Panc1 (cell line): ENCODE data around the gene KIF21A. TPM values are rescaled to one million over a fixed set of nuclear protein-coding genes. Genes with fewer than 3 reads are reported as not detected.

ENCODE experiments used
- ATAC-seq: fragments of 200-7000 bp; cut with Tn5 transposase; 2 replicates; pipeline ENCODE4 v1.9.1; 2020; ENCODE audit warnings: mild to moderate bottlenecking, moderate library complexity
- BruUV-seq: library from RNA; stranded (reverse); fragments of 400-500 nt; replicated peaks from 2 replicates; lab custom pipeline; 2021; lab: Mats Ljungman, UMichigan
- CTCF ChIA-PET: fragments of 300-600 bp; sonication (Branson Sonifier 250); formaldehyde crosslinking; loops from one replicate; lab custom pipeline; 2022; ENCODE audit warnings: antibody characterized with exemption; lab: Charles Lee
- POLR2A ChIA-PET: fragments of 300-600 bp; sonication (Branson Sonifier 250); formaldehyde crosslinking; loops from one replicate; lab custom pipeline; 2022; ENCODE audit warnings: antibody characterized with exemption; lab: Charles Lee
- DNase-seq: peaks from one replicate; pipeline ENCODE4 v3.0.0-alpha.2; 2010; ENCODE audit warnings: low read depth, low spot score
- H3K27ac ChIP-seq: 2 replicates; pipeline ENCODE4 v1.5.1; 2011; ENCODE audit warnings: mild to moderate bottlenecking, low read length, inconsistent platforms
- H3K27me3 ChIP-seq: fragments of 200-500 bp; sonication (Bioruptor generic); 2 replicates; pipeline ENCODE4 v1.6.0; 2014; ENCODE audit warnings: low read length, inconsistent platforms; ENCODE audit not compliant: control insufficient read depth, insufficient read depth
- H3K36me3 ChIP-seq: fragments of 200-500 bp; sonication (Bioruptor generic); 2 replicates; pipeline ENCODE4 v1.5.1; 2014; ENCODE audit warnings: inconsistent platforms, mild to moderate bottlenecking, low read length, moderate library complexity; ENCODE audit not compliant: control insufficient read depth, insufficient read depth
- H3K4me1 ChIP-seq: 2 replicates; pipeline ENCODE4 v1.5.1; 2011; ENCODE audit warnings: inconsistent platforms, mild to moderate bottlenecking, low read length, moderate library complexity; ENCODE audit not compliant: control insufficient read depth, insufficient read depth
- H3K4me3 ChIP-seq, 2 experiments: 2 replicates each; pipeline ENCODE4 v1.5.1; 2011 to 2012; ENCODE audit warnings: low read depth in 2 of 2, low read length in 2 of 2, mild to moderate bottlenecking in 2 of 2, inconsistent platforms in 1 of 2, moderate library complexity in 1 of 2
- H3K9me3 ChIP-seq: fragments of 200-500 bp; sonication (Bioruptor generic); 2 replicates; pipeline ENCODE4 v1.5.1; 2014; ENCODE audit warnings: low read depth, mild to moderate bottlenecking, inconsistent platforms, low read length, moderate library complexity; ENCODE audit not compliant: control insufficient read depth, insufficient read depth
- POLR2AphosphoS5 ChIP-seq: IDR thresholded peaks from 2 replicates; pipeline ENCODE4 v1.6.1; 2012; ENCODE audit warnings: mild to moderate bottlenecking, low read depth, low read length, moderate library complexity
- SIN3A ChIP-seq: IDR thresholded peaks from 2 replicates; pipeline ENCODE4 v1.6.1; 2012; ENCODE audit warnings: low read depth, mild to moderate bottlenecking, low read length, moderate library complexity, borderline replicate concordance; ENCODE audit not compliant: insufficient read depth
- TCF7L2 ChIP-seq: IDR thresholded peaks from 2 replicates; pipeline ENCODE4 v1.6.1; 2011; ENCODE audit warnings: mild to moderate bottlenecking, low read depth, low read length, inconsistent platforms
- in situ Hi-C: cut with HindIII; loops from 2 replicates; pipeline ENCODE4 v1.10.0; 2016; ENCODE audit warnings: low sequenced_read_pairs, low pct_unique_long_range_greater_than_20kb
- intact Hi-C: fragments of 100-400 bp; cut with micrococcal nuclease; formaldehyde crosslinking; loops from one replicate; pipeline ENCODE4 v1.10.0; 2022; ENCODE audit not compliant: unreplicated experiment
- total RNA-seq: library from RNA; stranded (reverse); gene quantifications from one replicate; pipeline ENCODE4 v1.2.1, GENCODE V29; 2021; ENCODE audit not compliant: unreplicated experiment
- TF ChIP-seq, protein P1 (sequence below): fragments of 450-650 bp; IDR thresholded peaks from 2 replicates; pipeline ENCODE4 v1.5.1; 2017; ENCODE audit warnings: mild to moderate bottlenecking
- TF ChIP-seq, protein P2 (sequence below), 2 experiments: IDR thresholded peaks; 2 replicates each; pipeline ENCODE4 v1.6.1; 2011 to 2012; ENCODE audit warnings: low read depth in 2 of 2, control low read depth in 1 of 2, low read length in 1 of 2, mild to moderate bottlenecking in 1 of 2, moderate library complexity in 1 of 2; ENCODE audit not compliant: insufficient read depth in 1 of 2

The KIF21A gene
- total RNA-seq, 1 experiment from 2014 or later, result 25.6 TPM

GRCh38 chr12:39429809-39430208 is 13.1 kb downstream of the KIF21A start:
- CTCF ChIA-PET, result no interaction called here
- Histone ChIP-seq H3K27me3 (no peaks in the 10 kb centered on the region), H3K4me1 (no peaks in the 10 kb centered on the region), H3K9me3 (no peaks in the 10 kb centered on the region), H3K36me3 (no peaks in the 10 kb centered on the region), H3K4me3 (no peak overlapping the region), H3K27ac (no peak overlapping the region)
- POLR2A ChIA-PET, result no interaction called here
- in situ Hi-C loops (no loop called here), intact Hi-C loops (no loop called here)
- no TSS peak for BruUV-seq
- TF ChIP-seq POLR2AphosphoS5 (no peak), SIN3A (no peak), TCF7L2 (no peak)
- TF ChIP-seq, protein P1, sequence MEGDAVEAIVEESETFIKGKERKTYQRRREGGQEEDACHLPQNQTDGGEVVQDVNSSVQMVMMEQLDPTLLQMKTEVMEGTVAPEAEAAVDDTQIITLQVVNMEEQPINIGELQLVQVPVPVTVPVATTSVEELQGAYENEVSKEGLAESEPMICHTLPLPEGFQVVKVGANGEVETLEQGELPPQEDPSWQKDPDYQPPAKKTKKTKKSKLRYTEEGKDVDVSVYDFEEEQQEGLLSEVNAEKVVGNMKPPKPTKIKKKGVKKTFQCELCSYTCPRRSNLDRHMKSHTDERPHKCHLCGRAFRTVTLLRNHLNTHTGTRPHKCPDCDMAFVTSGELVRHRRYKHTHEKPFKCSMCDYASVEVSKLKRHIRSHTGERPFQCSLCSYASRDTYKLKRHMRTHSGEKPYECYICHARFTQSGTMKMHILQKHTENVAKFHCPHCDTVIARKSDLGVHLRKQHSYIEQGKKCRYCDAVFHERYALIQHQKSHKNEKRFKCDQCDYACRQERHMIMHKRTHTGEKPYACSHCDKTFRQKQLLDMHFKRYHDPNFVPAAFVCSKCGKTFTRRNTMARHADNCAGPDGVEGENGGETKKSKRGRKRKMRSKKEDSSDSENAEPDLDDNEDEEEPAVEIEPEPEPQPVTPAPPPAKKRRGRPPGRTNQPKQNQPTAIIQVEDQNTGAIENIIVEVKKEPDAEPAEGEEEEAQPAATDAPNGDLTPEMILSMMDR, result no peak
- TF ChIP-seq, protein P2, sequence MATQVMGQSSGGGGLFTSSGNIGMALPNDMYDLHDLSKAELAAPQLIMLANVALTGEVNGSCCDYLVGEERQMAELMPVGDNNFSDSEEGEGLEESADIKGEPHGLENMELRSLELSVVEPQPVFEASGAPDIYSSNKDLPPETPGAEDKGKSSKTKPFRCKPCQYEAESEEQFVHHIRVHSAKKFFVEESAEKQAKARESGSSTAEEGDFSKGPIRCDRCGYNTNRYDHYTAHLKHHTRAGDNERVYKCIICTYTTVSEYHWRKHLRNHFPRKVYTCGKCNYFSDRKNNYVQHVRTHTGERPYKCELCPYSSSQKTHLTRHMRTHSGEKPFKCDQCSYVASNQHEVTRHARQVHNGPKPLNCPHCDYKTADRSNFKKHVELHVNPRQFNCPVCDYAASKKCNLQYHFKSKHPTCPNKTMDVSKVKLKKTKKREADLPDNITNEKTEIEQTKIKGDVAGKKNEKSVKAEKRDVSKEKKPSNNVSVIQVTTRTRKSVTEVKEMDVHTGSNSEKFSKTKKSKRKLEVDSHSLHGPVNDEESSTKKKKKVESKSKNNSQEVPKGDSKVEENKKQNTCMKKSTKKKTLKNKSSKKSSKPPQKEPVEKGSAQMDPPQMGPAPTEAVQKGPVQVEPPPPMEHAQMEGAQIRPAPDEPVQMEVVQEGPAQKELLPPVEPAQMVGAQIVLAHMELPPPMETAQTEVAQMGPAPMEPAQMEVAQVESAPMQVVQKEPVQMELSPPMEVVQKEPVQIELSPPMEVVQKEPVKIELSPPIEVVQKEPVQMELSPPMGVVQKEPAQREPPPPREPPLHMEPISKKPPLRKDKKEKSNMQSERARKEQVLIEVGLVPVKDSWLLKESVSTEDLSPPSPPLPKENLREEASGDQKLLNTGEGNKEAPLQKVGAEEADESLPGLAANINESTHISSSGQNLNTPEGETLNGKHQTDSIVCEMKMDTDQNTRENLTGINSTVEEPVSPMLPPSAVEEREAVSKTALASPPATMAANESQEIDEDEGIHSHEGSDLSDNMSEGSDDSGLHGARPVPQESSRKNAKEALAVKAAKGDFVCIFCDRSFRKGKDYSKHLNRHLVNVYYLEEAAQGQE (IDR thresholded peaks at IDR 0.05; ENCODE audit: insufficient read depth in 1 of 2, low read depth in 2 of 2, low read length in 1 of 2), result no peak
- ATAC-seq (no peak), DNase-seq (no peak)

DNA sequence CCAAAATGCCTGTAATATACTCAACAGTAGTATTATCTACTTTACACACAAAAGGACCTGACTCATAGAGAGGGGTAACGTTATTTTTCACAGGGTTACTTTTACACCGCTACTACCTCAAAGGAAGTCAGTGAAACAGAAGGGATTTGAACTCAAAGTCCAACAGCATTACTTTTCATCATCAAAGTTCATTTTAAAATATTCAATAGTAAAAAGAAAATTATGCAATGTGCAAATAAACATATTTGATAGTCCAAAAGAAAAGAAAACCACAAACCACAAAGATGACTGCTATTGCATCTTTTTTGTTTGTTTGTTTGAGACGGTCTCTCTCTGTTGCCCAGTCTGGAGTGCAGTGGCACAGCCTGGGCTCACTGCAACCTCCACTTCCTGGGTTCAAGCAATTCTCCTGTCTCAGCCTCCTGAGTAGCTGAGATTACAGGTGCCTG is 15.5 kb downstream of the KIF21A start:
- Histone ChIP-seq H3K27ac (no peak overlapping the region), H3K27me3 (no peaks in the 10 kb centered on the region), H3K4me1 (no peaks in the 10 kb centered on the region), H3K9me3 (no peaks in the 10 kb centered on the region), H3K36me3 (no peaks in the 10 kb centered on the region), H3K4me3 (no peak overlapping the region)
- CTCF ChIA-PET, result no interaction called here
- BruUV-seq, result no TSS peak
- POLR2A ChIA-PET, result no interaction called here
- in situ Hi-C loops, result no loop called here
- intact Hi-C loops, result no loop called here
- no peak for DNase-seq
- TF ChIP-seq SIN3A (no peak), TCF7L2 (no peak)
- TF ChIP-seq, protein P2 (IDR thresholded peaks at IDR 0.05; ENCODE audit: insufficient read depth in 1 of 2, low read depth in 2 of 2, low read length in 1 of 2), result no peak
- TF ChIP-seq, protein P1, result no peak
- ATAC-seq, result no peak
